HTR-8/SVneo (cell line): ENCODE data around the gene RNF2.
"Not testable (repeated sequence)": the region's sequence is repeated elsewhere in the genome, so short reads cannot be mapped to it uniquely, and the experiment has no call there.

Experiments
- DNase-seq: peaks from one replicate; pipeline ENCODE4 v3.0.0; 2011; ENCODE audit warnings: low spot score, mixed read lengths; ENCODE audit not compliant: insufficient read length
- FAIRE-seq: peaks from 2 replicates; lab custom pipeline; 2011; peaks lifted over from hg19 to GRCh38; lab: Jason Lieb, UNC

Gene RNF2

GRCh38 chr1:185046668-185047067, 1.3 kb downstream of the RNF2 start:
- FAIRE-seq (no peak), DNase-seq (no peak)

GRCh38 chr1:185049670-185050069, 4.3 kb downstream of the RNF2 start:
- no peak for FAIRE-seq
- DNase-seq, result no peak

- DNase-seq (no peak), FAIRE-seq (no peak)
Measured at GRCh38 chr1:185050823-185051451, 5.6 kb downstream of the RNF2 start.

GRCh38 chr1:185053204-185053603, 7.8 kb downstream of the RNF2 start:
- FAIRE-seq (no peak), DNase-seq (no peak)

- no peak for DNase-seq
- no peak for FAIRE-seq
Measured at GRCh38 chr1:185054365-185055060, 9.2 kb downstream of the RNF2 start.

GRCh38 chr1:185058110-185058509, 12.8 kb downstream of the RNF2 start:
- no peak for FAIRE-seq
- no peak for DNase-seq

GRCh38 chr1:185058876-185059275, 13.5 kb downstream of the RNF2 start:
- DNase-seq (no peak), FAIRE-seq (no peak)

- DNase-seq (no peak), FAIRE-seq (no peak)
Measured at GRCh38 chr1:185059950-185060571, 14.7 kb downstream of the RNF2 start.

GRCh38 chr1:185062710-185063370, 17.5 kb downstream of the RNF2 start:
- no peak for FAIRE-seq

GRCh38 chr1:185063719-185064118, 18.4 kb downstream of the RNF2 start:
- DNase-seq, result no peak
- FAIRE-seq, result no peak

More at GRCh38 chr1:185062710-185063370, 17.5 kb downstream of the RNF2 start:
- no peak for DNase-seq

- not testable (repeated sequence) for DNase-seq, FAIRE-seq
Measured at GRCh38 chr1:185065006-185065405, 19.6 kb downstream of the RNF2 start.

GRCh38 chr1:185066181-185066580, 20.8 kb downstream of the RNF2 start:
- DNase-seq (no peak), FAIRE-seq (no peak)

- no peak for FAIRE-seq
- no peak for DNase-seq
Measured at GRCh38 chr1:185068341-185068740, 23.0 kb downstream of the RNF2 start.

GRCh38 chr1:185069202-185069772, 23.9 kb downstream of the RNF2 start:
- FAIRE-seq (no peak), DNase-seq (no peak)

GRCh38 chr1:185070051-185070450, 24.7 kb downstream of the RNF2 start:
- no peak for DNase-seq
- FAIRE-seq, result no peak

- no peak for FAIRE-seq
- DNase-seq, result no peak
Measured at GRCh38 chr1:185073725-185074124, 28.4 kb downstream of the RNF2 start.

- DNase-seq (peak; percentile 28), FAIRE-seq (no peak)
Measured at GRCh38 chr1:185074307-185074706, 28.9 kb downstream of the RNF2 start.

GRCh38 chr1:185075476-185075875, 30.1 kb downstream of the RNF2 start:
- no peak for FAIRE-seq
- DNase-seq, result no peak

- FAIRE-seq (no peak), DNase-seq (no peak)
Measured at GRCh38 chr1:185077374-185077773, 32.0 kb downstream of the RNF2 start.

GRCh38 chr1:185080422-185080821, 35.1 kb downstream of the RNF2 start:
- FAIRE-seq (no peak), DNase-seq (no peak)

- no peak for DNase-seq
- no peak for FAIRE-seq
Measured at GRCh38 chr1:185083818-185084217, 38.5 kb downstream of the RNF2 start.
